IMR-90 (cell line): Measurements from ENCODE around the gene REPS2. TPM values are rescaled to one million over a fixed set of nuclear protein-coding genes. Genes with fewer than 3 reads are reported as not detected.

ENCODE experiments used
- ATAC-seq: fragments of 200-7000 bp; cut with Tn5 transposase; 2 replicates; pipeline ENCODE4 v1.9.1; 2020; ENCODE audit warnings: low read depth, mild to moderate bottlenecking, moderate library complexity
- BruUV-seq: library from RNA; stranded (reverse); fragments of 400-500 nt; replicated peaks from 2 replicates; lab custom pipeline; 2021; lab: Mats Ljungman, UMichigan
- CTCF ChIA-PET: fragments of 300-600 bp; formaldehyde crosslinking; extraction: SDS; loops from one replicate; lab custom pipeline; 2021; ENCODE audit warnings: antibody characterized with exemption; lab: Yijun Ruan, JAX
- POLR2A ChIA-PET: fragments of 300-600 bp; sonication (Branson Sonifier 250); formaldehyde crosslinking; loops from one replicate; lab custom pipeline; 2022; ENCODE audit warnings: antibody characterized with exemption; ENCODE audit not compliant: unreplicated experiment; lab: Charles Lee
- DNase-seq: peaks from one replicate; pipeline ENCODE4 v3.0.0; 2013
- H2AFZ ChIP-seq: replicated peaks from 2 replicates; pipeline ENCODE3; 2013; ENCODE audit warnings: low read length, mild to moderate bottlenecking; ENCODE audit not compliant: poor library complexity
- H2AK5ac ChIP-seq: 2 replicates; pipeline ENCODE4 v1.6.1; 2013; ENCODE audit warnings: low read depth, low read length, inconsistent platforms
- H2AK9ac ChIP-seq: replicated peaks from 2 replicates; pipeline ENCODE3; 2013; ENCODE audit warnings: mild to moderate bottlenecking, low read depth, low read length, moderate library complexity; ENCODE audit not compliant: poor library complexity
- H2BK120ac ChIP-seq: 2 replicates; pipeline ENCODE4 v1.6.1; 2013; ENCODE audit warnings: low read depth, low read length, inconsistent platforms
- H2BK15ac ChIP-seq: 3 replicates; pipeline ENCODE4 v1.6.1; 2013; ENCODE audit warnings: low read depth, low read length, inconsistent platforms
- H2BK20ac ChIP-seq: 2 replicates; pipeline ENCODE4 v1.6.1; 2013; ENCODE audit warnings: low read depth, mild to moderate bottlenecking, inconsistent platforms, low read length, moderate library complexity
- H2BK5ac ChIP-seq: 2 replicates; pipeline ENCODE4 v1.6.1; 2013; ENCODE audit warnings: mild to moderate bottlenecking, low read depth, low read length, inconsistent platforms; ENCODE audit not compliant: poor library complexity, severe bottlenecking
- H3K14ac ChIP-seq: replicated peaks from 2 replicates; pipeline ENCODE4 v1.6.1; 2013; ENCODE audit warnings: low read depth, low read length, inconsistent platforms
- H3K18ac ChIP-seq: 2 replicates; pipeline ENCODE4 v1.6.1; 2013; ENCODE audit warnings: low read depth, low read length, control low read depth
- H3K23ac ChIP-seq: 2 replicates; pipeline ENCODE4 v1.6.1; 2013; ENCODE audit warnings: low read depth, low read length, inconsistent platforms
- H3K27ac ChIP-seq: 2 replicates; pipeline ENCODE4 v1.5.1; 2013; ENCODE audit warnings: mild to moderate bottlenecking, control low read depth, low read length; ENCODE audit not compliant: insufficient read depth
- H3K27me3 ChIP-seq: 2 replicates; pipeline ENCODE4 v1.6.1; 2013; ENCODE audit warnings: low read length; ENCODE audit not compliant: control insufficient read depth, insufficient read depth
- H3K36me3 ChIP-seq: 2 replicates; pipeline ENCODE4 v1.6.1; 2013; ENCODE audit warnings: low read length, mixed read lengths; ENCODE audit not compliant: control insufficient read depth, insufficient read depth
- H3K4ac ChIP-seq: 2 replicates; pipeline ENCODE4 v1.6.1; 2013; ENCODE audit warnings: low read depth, low read length, inconsistent platforms
- H3K4me1 ChIP-seq: 2 replicates; pipeline ENCODE4 v1.6.1; 2013; ENCODE audit warnings: low read length, mixed read lengths; ENCODE audit not compliant: control insufficient read depth, insufficient read depth
- H3K4me2 ChIP-seq: 2 replicates; pipeline ENCODE4 v1.6.1; 2013; ENCODE audit warnings: low read depth, mild to moderate bottlenecking, control low read depth, low read length, moderate library complexity
- H3K4me3 ChIP-seq: 2 replicates; pipeline ENCODE4 v1.5.1; 2013; ENCODE audit warnings: low read depth, mild to moderate bottlenecking, control low read depth, low read length, moderate library complexity; ENCODE audit not compliant: insufficient read depth
- H3K56ac ChIP-seq: 2 replicates; pipeline ENCODE4 v1.6.1; 2013; ENCODE audit warnings: low read length, inconsistent platforms; ENCODE audit not compliant: insufficient read depth; ENCODE audit errors: extremely low read depth
- H3K79me1 ChIP-seq, 2 experiments: 2 replicates each; pipeline ENCODE4 v1.6.1; 2013; ENCODE audit warnings: low read length in 2 of 2, inconsistent platforms in 1 of 2, low read depth in 1 of 2
- H3K9ac ChIP-seq: 2 replicates; pipeline ENCODE4 v1.6.1; 2013; ENCODE audit warnings: low read depth, low read length, control low read depth
- H3K9me1 ChIP-seq: 2 replicates; pipeline ENCODE4 v1.6.1; 2013; ENCODE audit warnings: low read length, inconsistent platforms; ENCODE audit not compliant: insufficient read depth
- H3K9me3 ChIP-seq: 2 replicates; pipeline ENCODE4 v1.6.1; 2013; ENCODE audit warnings: low read length; ENCODE audit not compliant: control insufficient read depth, insufficient read depth
- H4K20me1 ChIP-seq: 2 replicates; pipeline ENCODE4 v1.6.1; 2013; ENCODE audit warnings: low read length, inconsistent platforms; ENCODE audit not compliant: insufficient read depth
- H4K5ac ChIP-seq: 2 replicates; pipeline ENCODE4 v1.6.1; 2013; ENCODE audit warnings: mild to moderate bottlenecking, low read depth, low read length, control low read depth
- H4K8ac ChIP-seq, 2 experiments: 2 replicates each; pipeline ENCODE4 v1.6.1; 2013; ENCODE audit warnings: low read depth in 2 of 2, low read length in 2 of 2, control low read depth in 1 of 2, inconsistent platforms in 1 of 2
- H4K91ac ChIP-seq: 2 replicates; pipeline ENCODE4 v1.6.1; 2013; ENCODE audit warnings: low read depth, low read length, inconsistent platforms; ENCODE audit not compliant: insufficient read depth
- BHLHE40 ChIP-seq: fragments of 150-350 bp; IDR thresholded peaks from 2 replicates; pipeline ENCODE4 v1.6.1; 2016; ENCODE audit warnings: mild to moderate bottlenecking, low read depth, low read length
- CEBPB ChIP-seq: IDR thresholded peaks from 2 replicates; pipeline ENCODE4 v1.6.1; 2012; ENCODE audit warnings: low read depth, low read length, improper control_type of control experiment
- CHD1 ChIP-seq: IDR thresholded peaks from 2 replicates; pipeline ENCODE4 v1.6.1; 2012; ENCODE audit warnings: low read depth, low read length, improper control_type of control experiment
- CTCF ChIP-seq: conservative IDR thresholded peaks from 2 replicates; pipeline ENCODE4 v1.5.1; 2012; ENCODE audit warnings: mild to moderate bottlenecking, low read depth, low read length, improper control_type of control experiment
- ELK1 ChIP-seq: fragments of 150-350 bp; IDR thresholded peaks from 2 replicates; pipeline ENCODE4 v1.6.1; 2016; ENCODE audit warnings: low read depth, mild to moderate bottlenecking, low read length, moderate library complexity, borderline replicate concordance
- MAZ ChIP-seq: IDR thresholded peaks from 2 replicates; pipeline ENCODE4 v1.6.1; 2012; ENCODE audit warnings: low read depth, mild to moderate bottlenecking, low read length, improper control_type of control experiment, moderate library complexity, borderline replicate concordance
- MXI1 ChIP-seq: IDR thresholded peaks from 2 replicates; pipeline ENCODE4 v1.6.1; 2012; ENCODE audit warnings: low read depth, mild to moderate bottlenecking, low read length, moderate library complexity, borderline replicate concordance
- NFE2L2 ChIP-seq: fragments of 150-350 bp; IDR thresholded peaks from 2 replicates; pipeline ENCODE4 v1.6.1; 2016; ENCODE audit warnings: low read depth, mild to moderate bottlenecking, low read length
- RAD21 ChIP-seq: IDR thresholded peaks from 2 replicates; pipeline ENCODE4 v1.6.1; 2012; ENCODE audit warnings: low read length, improper control_type of control experiment
- RCOR1 ChIP-seq: IDR thresholded peaks from 2 replicates; pipeline ENCODE4 v1.6.1; 2012; ENCODE audit warnings: mild to moderate bottlenecking, low read length, improper control_type of control experiment; ENCODE audit not compliant: insufficient replicate concordance
- RFX5 ChIP-seq: IDR thresholded peaks from 2 replicates; pipeline ENCODE4 v1.8.0; 2012; ENCODE audit warnings: low read depth, mild to moderate bottlenecking, low read length, moderate library complexity
- SMC3 ChIP-seq: fragments of 150-350 bp; IDR thresholded peaks from 2 replicates; pipeline ENCODE4 v1.6.1; 2016; ENCODE audit warnings: low read depth, mild to moderate bottlenecking, antibody characterized with exemption, low read length, moderate library complexity
- USF2 ChIP-seq: fragments of 150-350 bp; IDR thresholded peaks from 2 replicates; pipeline ENCODE4 v1.6.1; 2017; ENCODE audit warnings: mild to moderate bottlenecking, antibody characterized with exemption, low read length, low read depth
- WGBS, 2 experiments: methylation state at CpG; one replicate each; pipeline versions ENCODE4 v1.1.5 to v1.1.7; 2013; ENCODE audit warnings: missing lambda C conversion rate in 2 of 2; ENCODE audit not compliant: insufficient read length in 1 of 2; ENCODE audit errors: extremely low coverage in 2 of 2; 5-methylcytosine and 5-hydroxymethylcytosine counted together
- dilution Hi-C: fragments of 300-500 bp; cut with HindIII; formaldehyde crosslinking; loops from one replicate; pipeline ENCODE4 v1.14.3; 2018; ENCODE audit warnings: low sequenced_read_pairs; ENCODE audit not compliant: unreplicated experiment
- in situ Hi-C: fragments of 300-500 bp; cut with MboI; formaldehyde crosslinking; loops from 3 replicates; pipeline ENCODE4 v1.14.3; 2019; ENCODE audit warnings: low sequenced_read_pairs, inconsistent platforms, mixed read lengths
- intact Hi-C: fragments of 100-400 bp; cut with micrococcal nuclease; formaldehyde crosslinking; loops from 2 replicates; pipeline ENCODE4 v1.10.0; 2022
- polyA plus RNA-seq, 3 experiments: library from polyadenylated mRNA; depleted of rRNA; stranded (reverse); fragments of >200 nt; gene quantifications; 2 replicates each; pipeline ENCODE4 v1.2.3, GENCODE V29; 2012; ENCODE audit warnings: low replicate concordance in 1 of 3
- total RNA-seq: library from RNA; depleted of rRNA; stranded (reverse); fragments of >200 nt; gene quantifications from 2 replicates; pipeline ENCODE4 v1.2.3, GENCODE V29; 2012

The REPS2 gene
- total and polyA plus RNA-seq, 2 of the 4 experiments (the other 2 are of a cell fraction), result 0.02 to 0.18 TPM

DNA sequence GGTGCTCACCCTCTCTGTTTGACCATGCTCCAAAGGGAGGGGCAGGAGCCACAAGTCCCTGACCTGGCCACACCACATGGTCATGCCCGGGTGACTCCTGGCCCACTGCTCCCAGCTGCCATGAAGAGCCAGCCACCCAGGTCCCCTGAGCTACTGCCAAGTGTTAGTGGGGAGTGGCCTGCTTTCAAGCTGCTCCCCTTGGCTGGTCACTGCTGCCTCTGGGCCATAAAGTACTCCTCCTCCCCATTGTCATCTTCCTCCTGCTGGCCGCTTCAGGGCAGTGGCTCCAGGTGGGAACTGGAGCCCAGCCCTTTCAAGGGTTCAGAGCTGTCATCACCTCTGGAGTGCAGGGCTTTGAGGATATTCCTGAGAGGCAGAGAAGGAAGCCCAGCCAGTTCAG lies 49.0 kb upstream of the REPS2 start:
- H3K9me1 ChIP-seq, result no peaks in the 10 kb centered on the region
- H4K20me1 ChIP-seq, result no peaks in the 10 kb centered on the region
- no CpG with 5 or more reads among the region's 2 CpGs for WGBS, 2 experiments
- no peak overlapping the region for H2AK9ac ChIP-seq
- DNase-seq (no peak), ATAC-seq (no peak)
- no peak overlapping the region for H3K18ac ChIP-seq
- no peak overlapping the region for H2BK15ac ChIP-seq
- no peak overlapping the region for H3K56ac ChIP-seq
- H3K4me2 ChIP-seq, result no peak overlapping the region
- no peaks in the 10 kb centered on the region for H3K79me1 ChIP-seq
- H3K4ac ChIP-seq, result no peak overlapping the region
- H3K23ac ChIP-seq, result no peak overlapping the region
- H2BK5ac ChIP-seq, result no peak overlapping the region
- BruUV-seq, result no TSS peak
- no peak overlapping the region for H3K4me3 ChIP-seq
- no peak overlapping the region for H2BK120ac ChIP-seq
- H2BK20ac ChIP-seq, result no peak overlapping the region
- no peak overlapping the region for H4K91ac ChIP-seq
- no peaks in the 10 kb centered on the region for H3K9me3 ChIP-seq
- H3K27me3 ChIP-seq, result peaks cover 21% of the 10 kb centered on the region
- H2AK5ac ChIP-seq, result no peak overlapping the region
- TF ChIP-seq ELK1 (no peak), MAZ (no peak), BHLHE40 (no peak), CTCF (no peak), NFE2L2 (no peak), RCOR1 (no peak), CEBPB (no peak), RAD21 (no peak), MXI1 (no peak), CHD1 (no peak), USF2 (no peak), SMC3 (no peak), RFX5 (no peak)
- no peaks in the 10 kb centered on the region for H3K4me1 ChIP-seq
- no peaks in the 10 kb centered on the region for H3K36me3 ChIP-seq
- no peak overlapping the region for H3K14ac ChIP-seq
- H3K27ac ChIP-seq, result no peak overlapping the region
- H4K8ac ChIP-seq, result no peak overlapping the region
- no peak overlapping the region for H3K9ac ChIP-seq
- in situ Hi-C loops, result no loop called here
- no peak overlapping the region for H4K5ac ChIP-seq
- ChIA-PET POLR2A (no interaction called here), CTCF (no interaction called here)
- intact Hi-C loops, result no loop called here
- no peak overlapping the region for H2AFZ ChIP-seq
- dilution Hi-C loops, result no loop called here
